WTC11 (cell line): ENCODE data around the gene TMTC2. TPM values are rescaled to one million over a fixed set of nuclear protein-coding genes. Genes with fewer than 3 reads are reported as not detected.

Experiments used
- ATAC-seq: fragments of 200-7000 bp; cut with Tn5 transposase; 2 replicates; pipeline ENCODE4 v1.10.0; 2021; ENCODE audit warnings: mild to moderate bottlenecking, moderate library complexity
- CTCF ChIA-PET: fragments of 300-600 bp; sonication (Branson Sonifier 250); formaldehyde crosslinking; loops from one replicate; lab custom pipeline; 2021; ENCODE audit warnings: antibody characterized with exemption; lab: Charles Lee
- POLR2A ChIA-PET: fragments of 350-600 bp; sonication (Branson Sonifier 250); formaldehyde crosslinking; loops from one replicate; lab custom pipeline; 2021; ENCODE audit warnings: antibody characterized with exemption; lab: Charles Lee
- DNase-seq: peaks from one replicate; pipeline ENCODE4 v3.0.0; 2021; ENCODE audit warnings: low spot score
- H3K27ac Mint-ChIP-seq: 2 replicates; pipeline ENCODE4 v1.8.0; 2021; ENCODE audit warnings: mixed read lengths
- H3K27me3 Mint-ChIP-seq: 2 replicates; pipeline ENCODE4 v1.8.0; 2021; ENCODE audit warnings: low read depth, mild to moderate bottlenecking, moderate library complexity, mixed read lengths
- H3K36me3 Mint-ChIP-seq: 2 replicates; pipeline ENCODE4 v1.8.0; 2021; ENCODE audit warnings: mixed read lengths
- H3K4me1 Mint-ChIP-seq: 2 replicates; pipeline ENCODE4 v1.8.0; 2022; ENCODE audit warnings: mixed read lengths
- H3K4me3 Mint-ChIP-seq: 2 replicates; pipeline ENCODE4 v1.8.0; 2021; ENCODE audit warnings: mild to moderate bottlenecking, moderate library complexity, mixed read lengths
- H3K9me3 Mint-ChIP-seq: 2 replicates; pipeline ENCODE4 v1.8.0; 2021; ENCODE audit warnings: mixed read lengths
- ATF2 ChIP-seq: sonication (generic); formaldehyde crosslinking; IDR thresholded peaks from 2 replicates; pipeline ENCODE4 v1.8.1; 2022; ENCODE audit warnings: low read depth, missing genetic modification reagents, borderline replicate concordance
- ATF6 ChIP-seq: sonication (generic); formaldehyde crosslinking; IDR thresholded peaks from 2 replicates; pipeline ENCODE4 v1.8.1; 2023; ENCODE audit warnings: mild to moderate bottlenecking, missing genetic modification reagents
- CREB1 ChIP-seq: sonication (generic); formaldehyde crosslinking; IDR thresholded peaks from 2 replicates; pipeline ENCODE4 v1.8.0; 2023; ENCODE audit warnings: mild to moderate bottlenecking, missing genetic modification reagents
- ESRRA ChIP-seq: sonication (generic); formaldehyde crosslinking; IDR thresholded peaks from 2 replicates; pipeline ENCODE4 v1.8.1; 2022; ENCODE audit warnings: mild to moderate bottlenecking, missing genetic modification reagents, borderline replicate concordance
- FOXK1 ChIP-seq: sonication (generic); formaldehyde crosslinking; IDR thresholded peaks from 2 replicates; pipeline ENCODE4 v1.8.0; 2022; ENCODE audit warnings: mild to moderate bottlenecking, moderate library complexity, missing genetic modification reagents
- MLX ChIP-seq: sonication (generic); formaldehyde crosslinking; IDR thresholded peaks from 2 replicates; pipeline ENCODE4 v1.8.1; 2023; ENCODE audit warnings: mild to moderate bottlenecking, missing genetic modification reagents, moderate library complexity
- NFE2L1 ChIP-seq: sonication (generic); formaldehyde crosslinking; IDR thresholded peaks from 2 replicates; pipeline ENCODE4 v1.8.1; 2023; ENCODE audit warnings: missing genetic modification reagents
- NFYB ChIP-seq: sonication (generic); formaldehyde crosslinking; conservative IDR thresholded peaks from 2 replicates; pipeline ENCODE4 v1.8.0; 2022; ENCODE audit warnings: low read depth, missing genetic modification reagents
- PRDM15 ChIP-seq: sonication (generic); formaldehyde crosslinking; IDR thresholded peaks from 2 replicates; pipeline ENCODE4 v1.8.0; 2022; ENCODE audit warnings: missing genetic modification reagents
- PRRX2 ChIP-seq: fragments of 250-450 bp; sonication (Bioruptor Pico); IDR thresholded peaks from 2 replicates; pipeline ENCODE4 v1.8.0; 2021; ENCODE audit warnings: mild to moderate bottlenecking
- STAT6 ChIP-seq: sonication (generic); formaldehyde crosslinking; conservative IDR thresholded peaks from 2 replicates; pipeline ENCODE4 v1.8.1; 2023; ENCODE audit warnings: mild to moderate bottlenecking, low read depth, missing genetic modification reagents, moderate library complexity
- USF2 ChIP-seq: sonication (generic); formaldehyde crosslinking; IDR thresholded peaks from 2 replicates; pipeline ENCODE4 v1.8.1; 2023; ENCODE audit warnings: mild to moderate bottlenecking, missing genetic modification reagents, moderate library complexity
- ZMAT4 ChIP-seq: fragments of 250-450 bp; sonication (Bioruptor Pico); IDR thresholded peaks from 2 replicates; pipeline ENCODE4 v1.9.0; 2021; ENCODE audit warnings: mild to moderate bottlenecking
- ZNF317 ChIP-seq: sonication (generic); formaldehyde crosslinking; IDR thresholded peaks from 2 replicates; pipeline ENCODE4 v1.8.1; 2023; ENCODE audit warnings: low read depth, mild to moderate bottlenecking, moderate library complexity, missing genetic modification reagents, borderline replicate concordance
- total RNA-seq: library from RNA; stranded (reverse); gene quantifications from 3 replicates; pipeline ENCODE4 v1.2.3, GENCODE V29; 2021

Gene TMTC2
- total RNA-seq, 1 experiment from 2014 or later = 6.4 TPM

GRCh38 chr12:82896979-82897378 lies 210.3 kb downstream of the TMTC2 start:
- no peaks in the 10 kb centered on the region for H3K27me3 Mint-ChIP-seq
- no peak for ATAC-seq

More at GRCh38 chr12:82896979-82897378, 210.3 kb downstream of the TMTC2 start:
- DNase-seq = no peak
- no peaks in the 10 kb centered on the region for H3K9me3 Mint-ChIP-seq
- 0 out of 2 replicates have a peak, but pooled peaks cover 2% of the 10 kb centered on the region for H3K4me1 Mint-ChIP-seq
- no peak overlapping the region for H3K4me3 Mint-ChIP-seq
- ChIA-PET POLR2A (no interaction called here), CTCF (no interaction called here)
- TF ChIP-seq STAT6 (CRISPR knock-in tag) (no peak), ZNF317 (CRISPR knock-in tag) (no peak), USF2 (CRISPR knock-in tag) (no peak), ESRRA (CRISPR knock-in tag) (no peak), MLX (CRISPR knock-in tag) (no peak), ATF6 (CRISPR knock-in tag) (no peak), ATF2 (CRISPR knock-in tag) (no peak), FOXK1 (CRISPR knock-in tag) (no peak), PRDM15 (CRISPR knock-in tag) (no peak), NFYB (CRISPR knock-in tag) (no peak), PRRX2 (CRISPR knock-in tag) (no peak), NFE2L1 (CRISPR knock-in tag) (no peak), CREB1 (CRISPR knock-in tag) (no peak), ZMAT4 (no peak)
- H3K36me3 Mint-ChIP-seq = no peaks in the 10 kb centered on the region
- H3K27ac Mint-ChIP-seq = no peak overlapping the region
